Erythroblast (primary cell): Measurements from ENCODE around the gene LRRC49.

Source experiments
- GATA1 ChIP-seq: IDR thresholded peaks from 2 replicates; pipeline ENCODE4 v1.6.1; 2011; ENCODE audit warnings: low read depth, mild to moderate bottlenecking, control low read depth, low read length, moderate library complexity
- POLR2A ChIP-seq: IDR thresholded peaks from 2 replicates; pipeline ENCODE4 v1.6.1; 2011; ENCODE audit warnings: mild to moderate bottlenecking, low read length

- TF ChIP-seq POLR2A: no peak
- no peak for TF ChIP-seq GATA1
Observed at GRCh38 chr15:70859322-70859908, 33.2 kb upstream of the LRRC49 start.
